Measurements from ENCODE around the gene ABHD6. TPM values are rescaled to one million over a fixed set of nuclear protein-coding genes. Genes with fewer than 3 reads are reported as not detected.
"Not testable (repeated sequence)": the region's sequence is repeated elsewhere in the genome, so short reads cannot be mapped to it uniquely, and the experiment has no call there.

ABHD6 gene
- total RNA-seq, 1 experiment from 2014 or later = 5.7 TPM

GRCh38 chr3:58336135-58336882 is 98.7 kb downstream of the ABHD6 start:
- BruUV-seq (replicated peaks) = no TSS peak
- Mint-ChIP-seq H3K9me3 (ENCODE audit: low read depth, unreplicated experiment) (no peaks in the 10 kb centered on the region), H3K27me3 (ENCODE audit: unreplicated experiment) (no peaks in the 10 kb centered on the region), H3K4me3 (ENCODE audit: low read depth, unreplicated experiment) (no peak overlapping the region), H3K36me3 (ENCODE audit: insufficient read depth, unreplicated experiment) (peaks cover 14% of the 10 kb centered on the region), H3K27ac (ENCODE audit: unreplicated experiment) (no peak overlapping the region), H3K4me1 (ENCODE audit: low read depth, unreplicated experiment) (peaks cover 9% of the 10 kb centered on the region)
- CTCF ChIA-PET = no interaction called here
- no peak for TF ChIP-seq CTCF (IDR thresholded peaks at IDR 0.05; ENCODE audit: unreplicated experiment)
- DNase-seq = no peak
- intact Hi-C loops (cut with micrococcal nuclease; ENCODE audit: unreplicated experiment) = no loop called here

- BruUV-seq (replicated peaks) = no TSS peak
- CTCF ChIA-PET = no interaction called here
- no peak for TF ChIP-seq CTCF (IDR thresholded peaks at IDR 0.05; ENCODE audit: unreplicated experiment)
- intact Hi-C loops (cut with micrococcal nuclease; ENCODE audit: unreplicated experiment) = no loop called here
- DNase-seq = no peak
- Mint-ChIP-seq H3K27ac (ENCODE audit: unreplicated experiment) (no peak overlapping the region), H3K4me1 (ENCODE audit: low read depth, unreplicated experiment) (peaks cover 9% of the 10 kb centered on the region), H3K9me3 (ENCODE audit: low read depth, unreplicated experiment) (no peaks in the 10 kb centered on the region), H3K4me3 (ENCODE audit: low read depth, unreplicated experiment) (no peak overlapping the region), H3K36me3 (ENCODE audit: insufficient read depth, unreplicated experiment) (peaks cover 13% of the 10 kb centered on the region), H3K27me3 (ENCODE audit: unreplicated experiment) (no peaks in the 10 kb centered on the region)
These were observed 99.6 kb downstream of the ABHD6 start for GRCh38 chr3:58337190-58337589.

GRCh38 chr3:58339146-58339545 is 101.6 kb downstream of the ABHD6 start:
- DNase-seq; H3K27ac Mint-ChIP-seq (ENCODE audit: unreplicated experiment); H3K9me3 Mint-ChIP-seq (ENCODE audit: low read depth, unreplicated experiment); H3K36me3 Mint-ChIP-seq (ENCODE audit: insufficient read depth, unreplicated experiment); H3K4me1 Mint-ChIP-seq (ENCODE audit: low read depth, unreplicated experiment); BruUV-seq (replicated peaks); CTCF ChIA-PET; H3K4me3 Mint-ChIP-seq (ENCODE audit: low read depth, unreplicated experiment); H3K27me3 Mint-ChIP-seq (ENCODE audit: unreplicated experiment); intact Hi-C loops (cut with micrococcal nuclease; ENCODE audit: unreplicated experiment): not testable (repeated sequence)

- no TSS peak for BruUV-seq (replicated peaks)
- CTCF ChIA-PET = no interaction called here
- no peak overlapping the region for H3K4me3 Mint-ChIP-seq (ENCODE audit: low read depth, unreplicated experiment)
- no peaks in the 10 kb centered on the region for H3K27me3 Mint-ChIP-seq (ENCODE audit: unreplicated experiment)
- intact Hi-C loops (cut with micrococcal nuclease; ENCODE audit: unreplicated experiment) = no loop called here
- no peak for DNase-seq
- no peaks in the 10 kb centered on the region for H3K9me3 Mint-ChIP-seq (ENCODE audit: low read depth, unreplicated experiment)
- no peak for TF ChIP-seq CTCF (IDR thresholded peaks at IDR 0.05; ENCODE audit: unreplicated experiment)
- H3K36me3 Mint-ChIP-seq (ENCODE audit: insufficient read depth, unreplicated experiment) = no peaks in the 10 kb centered on the region
- H3K27ac Mint-ChIP-seq (ENCODE audit: unreplicated experiment) = no peak overlapping the region
- H3K4me1 Mint-ChIP-seq (ENCODE audit: low read depth, unreplicated experiment) = peaks cover under 1% of the 10 kb centered on the region
These were observed 103.1 kb downstream of the ABHD6 start for GRCh38 chr3:58340594-58341244.

GRCh38 chr3:58341376-58341775 is 103.8 kb downstream of the ABHD6 start:
- no peaks in the 10 kb centered on the region for H3K27me3 Mint-ChIP-seq (ENCODE audit: unreplicated experiment)
- no peak for DNase-seq
- no TSS peak for BruUV-seq (replicated peaks)
- no peak overlapping the region for H3K27ac Mint-ChIP-seq (ENCODE audit: unreplicated experiment)
- H3K9me3 Mint-ChIP-seq (ENCODE audit: low read depth, unreplicated experiment) = no peaks in the 10 kb centered on the region
- H3K36me3 Mint-ChIP-seq (ENCODE audit: insufficient read depth, unreplicated experiment) = no peaks in the 10 kb centered on the region
- no peaks in the 10 kb centered on the region for H3K4me1 Mint-ChIP-seq (ENCODE audit: low read depth, unreplicated experiment)
- no peak overlapping the region for H3K4me3 Mint-ChIP-seq (ENCODE audit: low read depth, unreplicated experiment)
- TF ChIP-seq CTCF (IDR thresholded peaks at IDR 0.05; ENCODE audit: unreplicated experiment) = no peak
- CTCF ChIA-PET = no interaction called here
- intact Hi-C loops (cut with micrococcal nuclease; ENCODE audit: unreplicated experiment) = no loop called here

Data from Calu3 (cell line).